Cardiac muscle cell (in vitro differentiated cells and primary cell): ENCODE results near the gene LMOD1. TPM values are rescaled to one million over a fixed set of nuclear protein-coding genes. Genes with fewer than 3 reads are reported as not detected.

Experiments used
- DNase-seq, 2 donors: peaks; one replicate each; pipeline versions ENCODE4 v3.0.0 to v3.0.0-alpha.2; 2010 to 2017; ENCODE audit warnings: low read depth in 1 of 2, low spot score in 1 of 2
- H3K27ac ChIP-seq: fragments of 200-600 bp; sonication (generic); 2 replicates; pipeline ENCODE4 v1.5.1; 2016
- H3K27me3 ChIP-seq: fragments of 200-600 bp; sonication (generic); 2 replicates; pipeline ENCODE4 v1.6.0; 2016; ENCODE audit warnings: control low read depth
- H3K36me3 ChIP-seq: fragments of 200-600 bp; sonication (generic); 2 replicates; pipeline ENCODE4 v1.5.1; 2016; ENCODE audit warnings: control low read depth
- H3K4me1 ChIP-seq: fragments of 200-600 bp; sonication (generic); 2 replicates; pipeline ENCODE4 v1.8.1; 2017; ENCODE audit warnings: low read depth, mild to moderate bottlenecking, mixed run types
- H3K4me3 ChIP-seq: fragments of 200-600 bp; sonication (generic); 2 replicates; pipeline ENCODE4 v1.5.1; 2016; ENCODE audit warnings: mild to moderate bottlenecking
- H3K9me3 ChIP-seq: fragments of 200-600 bp; sonication (generic); 2 replicates; pipeline ENCODE4 v1.5.1; 2017; ENCODE audit warnings: low read depth, mild to moderate bottlenecking, control low read depth
- polyA plus RNA-seq: library from polyadenylated mRNA; unstranded; fragments of >200 nt; fragmentation: Nextera tagmentation; extraction: Ambion mirVana; gene quantifications from 2 replicates; pipeline ENCODE4 v1.2.1, GENCODE V29; 2016
- total RNA-seq: library from RNA; depleted of rRNA; stranded (reverse); fragments of >200 nt; gene quantifications from 2 replicates; pipeline ENCODE4 v1.2.3, GENCODE V29; 2016
- TF ChIP-seq, protein P1 (sequence below): IDR thresholded peaks from 2 replicates; pipeline ENCODE4 v1.5.1; 2012; ENCODE audit warnings: low read depth, mild to moderate bottlenecking, low read length

The LMOD1 gene
- total and polyA plus RNA-seq, 2 experiments from 2014 or later, result 27.4 to 75.6 TPM

DNA sequence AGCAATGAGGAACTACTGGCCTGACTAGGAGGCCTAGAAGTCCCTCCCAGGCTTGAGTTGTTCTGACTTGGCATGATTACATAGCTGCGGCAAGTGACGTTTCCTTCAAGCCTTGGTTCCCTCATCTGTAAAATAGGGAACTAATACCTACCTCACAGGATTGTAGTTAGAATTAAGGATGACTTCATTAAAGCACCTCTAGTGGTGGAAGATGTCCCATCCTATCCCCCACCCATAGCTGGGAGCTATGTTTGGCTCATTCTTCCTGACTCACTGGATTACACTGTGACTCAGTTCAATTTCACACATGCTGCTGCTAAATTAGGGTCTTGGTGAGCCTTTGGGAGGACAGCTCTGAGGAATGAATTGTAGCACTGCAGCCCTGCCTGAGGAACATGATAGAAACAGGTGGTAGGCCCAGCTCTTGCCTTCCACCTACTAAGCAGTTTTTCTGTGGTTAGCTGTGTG, 63.6 kb downstream of the LMOD1 start:
- H3K27ac ChIP-seq, result peak overlapping the region; percentile 14
- H3K4me3 ChIP-seq, result no peak overlapping the region
- H3K27me3 ChIP-seq, result no peaks in the 10 kb centered on the region
- H3K4me1 ChIP-seq, result peaks cover 31% of the 10 kb centered on the region
- TF ChIP-seq, protein P1, sequence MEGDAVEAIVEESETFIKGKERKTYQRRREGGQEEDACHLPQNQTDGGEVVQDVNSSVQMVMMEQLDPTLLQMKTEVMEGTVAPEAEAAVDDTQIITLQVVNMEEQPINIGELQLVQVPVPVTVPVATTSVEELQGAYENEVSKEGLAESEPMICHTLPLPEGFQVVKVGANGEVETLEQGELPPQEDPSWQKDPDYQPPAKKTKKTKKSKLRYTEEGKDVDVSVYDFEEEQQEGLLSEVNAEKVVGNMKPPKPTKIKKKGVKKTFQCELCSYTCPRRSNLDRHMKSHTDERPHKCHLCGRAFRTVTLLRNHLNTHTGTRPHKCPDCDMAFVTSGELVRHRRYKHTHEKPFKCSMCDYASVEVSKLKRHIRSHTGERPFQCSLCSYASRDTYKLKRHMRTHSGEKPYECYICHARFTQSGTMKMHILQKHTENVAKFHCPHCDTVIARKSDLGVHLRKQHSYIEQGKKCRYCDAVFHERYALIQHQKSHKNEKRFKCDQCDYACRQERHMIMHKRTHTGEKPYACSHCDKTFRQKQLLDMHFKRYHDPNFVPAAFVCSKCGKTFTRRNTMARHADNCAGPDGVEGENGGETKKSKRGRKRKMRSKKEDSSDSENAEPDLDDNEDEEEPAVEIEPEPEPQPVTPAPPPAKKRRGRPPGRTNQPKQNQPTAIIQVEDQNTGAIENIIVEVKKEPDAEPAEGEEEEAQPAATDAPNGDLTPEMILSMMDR, result no peak
- H3K9me3 ChIP-seq, result no peaks in the 10 kb centered on the region
- DNase-seq, result peak in 1 of 2 donors; percentile 34
- no peaks in the 10 kb centered on the region for H3K36me3 ChIP-seq

DNA sequence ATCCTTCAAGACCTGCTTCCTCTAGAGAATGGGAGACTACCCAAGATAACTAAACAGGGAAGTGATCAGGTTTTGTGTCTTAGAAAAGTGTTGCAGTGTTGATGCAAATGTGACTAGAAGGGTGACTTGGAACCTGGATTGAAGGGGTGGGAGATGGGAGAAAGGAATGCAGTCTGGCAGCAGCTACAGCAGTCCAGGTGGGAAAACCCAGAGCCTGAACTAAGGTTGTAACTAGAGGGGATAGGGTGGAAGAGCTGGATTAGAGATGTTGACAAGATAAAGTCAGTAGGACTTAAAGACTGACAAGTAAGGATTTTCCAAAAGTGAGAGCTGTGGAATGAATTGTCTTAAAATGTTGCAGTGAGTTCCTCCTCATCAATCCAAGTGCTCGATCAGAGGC, 64.7 kb downstream of the LMOD1 start:
- H3K27me3 ChIP-seq, result no peaks in the 10 kb centered on the region
- H3K4me1 ChIP-seq, result peaks cover 32% of the 10 kb centered on the region
- H3K9me3 ChIP-seq, result no peaks in the 10 kb centered on the region
- no peaks in the 10 kb centered on the region for H3K36me3 ChIP-seq
- TF ChIP-seq, protein P1, result no peak
- no peak for DNase-seq
- H3K27ac ChIP-seq, result no peak overlapping the region
- no peak overlapping the region for H3K4me3 ChIP-seq

DNA sequence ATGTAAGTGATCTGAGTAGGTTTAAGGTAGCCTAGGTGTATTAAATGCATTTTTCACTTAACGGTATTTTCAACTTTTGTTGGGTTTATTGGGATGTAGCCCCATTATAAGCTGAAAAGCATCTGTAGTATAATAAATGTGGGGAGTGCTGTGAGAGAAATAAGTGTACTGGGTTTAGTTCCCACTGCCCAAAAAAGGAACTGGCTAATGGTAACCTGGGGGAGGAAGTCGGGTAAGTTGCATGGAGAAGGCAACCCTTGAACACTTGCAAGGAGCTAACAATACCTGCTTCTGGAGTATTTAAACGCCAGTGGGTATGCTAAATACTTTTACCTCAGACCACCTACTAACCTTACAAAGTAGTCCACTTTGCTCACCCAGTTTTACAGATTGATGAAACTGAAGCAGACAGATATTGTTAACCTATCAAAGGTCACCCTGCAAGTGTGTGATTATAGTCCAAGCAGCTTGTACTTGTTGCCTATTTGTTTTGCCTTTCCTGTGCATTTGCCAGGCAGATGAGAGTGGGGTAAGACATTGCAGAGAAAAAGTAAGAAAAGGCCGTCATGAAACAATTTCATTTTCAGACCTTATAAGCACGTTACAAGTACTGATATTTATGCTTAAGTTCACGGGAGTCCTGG, 65.3 kb downstream of the LMOD1 start:
- Histone ChIP-seq H3K36me3 (no peaks in the 10 kb centered on the region), H3K9me3 (no peaks in the 10 kb centered on the region), H3K4me3 (no peak overlapping the region), H3K27ac (no peak overlapping the region), H3K4me1 (peaks cover 38% of the 10 kb centered on the region), H3K27me3 (no peaks in the 10 kb centered on the region)
- DNase-seq, result no peak
- TF ChIP-seq, protein P1, result no peak

DNA sequence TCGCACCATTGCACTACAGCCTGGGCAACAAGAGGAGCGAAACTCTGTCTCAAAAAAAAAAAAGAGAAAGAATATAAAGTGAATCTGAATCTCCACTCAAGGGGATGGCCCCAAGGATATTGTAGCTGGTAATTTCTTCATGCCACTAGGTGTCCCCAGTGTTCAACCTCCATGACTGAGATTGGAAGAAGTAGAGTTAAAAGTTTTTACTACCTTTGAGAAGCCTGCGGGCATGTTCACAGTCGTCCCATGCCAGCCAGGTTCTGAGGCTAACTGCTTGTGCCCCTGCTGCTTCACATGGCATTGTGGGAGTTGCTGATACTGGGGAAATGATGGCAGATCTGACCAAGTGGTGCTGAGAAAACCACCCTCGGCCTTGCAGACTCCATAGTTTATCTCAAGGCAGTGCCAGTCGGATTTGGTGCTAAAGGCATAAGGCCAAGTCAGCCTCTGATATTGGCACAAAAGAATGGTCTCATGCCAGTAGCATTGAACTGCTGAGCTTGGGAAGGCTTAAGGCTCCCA, 68.4 kb downstream of the LMOD1 start:
- Histone ChIP-seq H3K9me3 (no peaks in the 10 kb centered on the region), H3K36me3 (peaks cover 1% of the 10 kb centered on the region), H3K27ac (peak overlapping the region; percentile 36), H3K4me3 (no peak overlapping the region), H3K27me3 (no peaks in the 10 kb centered on the region), H3K4me1 (peaks cover 30% of the 10 kb centered on the region)
- DNase-seq, result peak; percentile 59 to 66
- TF ChIP-seq, protein P1, result peak; percentile 73

DNA sequence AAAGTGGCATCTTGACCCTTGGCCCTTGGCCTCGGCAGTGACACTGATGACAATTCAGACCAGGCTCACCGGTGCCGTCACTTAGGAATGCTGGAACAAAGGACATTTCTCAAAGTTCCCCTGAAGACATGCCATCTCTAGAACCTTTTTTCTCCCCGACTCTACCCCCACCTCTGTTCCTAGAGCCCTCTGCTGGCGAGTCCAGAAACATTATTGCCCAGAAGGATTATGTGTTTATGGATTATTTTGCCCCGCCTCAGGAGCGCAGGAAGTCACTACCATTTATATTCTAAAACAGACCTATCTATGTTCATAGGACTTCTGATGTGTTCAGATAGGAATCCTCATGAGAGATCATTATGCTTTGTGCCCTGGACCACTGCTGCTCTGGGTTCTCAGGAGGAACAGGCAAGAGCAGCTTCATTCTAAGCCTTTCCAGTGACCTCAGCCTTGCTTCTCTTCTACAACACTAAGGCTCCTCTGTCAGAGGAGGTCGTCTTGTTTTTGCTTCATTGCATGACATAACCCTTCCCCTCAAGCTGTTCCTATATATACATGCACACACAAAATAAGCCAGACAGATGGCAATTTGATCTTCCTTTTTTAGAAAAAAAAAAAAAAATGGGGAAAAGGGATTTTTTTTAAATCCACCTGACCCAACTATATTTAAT, 70.1 kb downstream of the LMOD1 start:
- Histone ChIP-seq H3K9me3 (no peaks in the 10 kb centered on the region), H3K4me3 (no peak overlapping the region), H3K4me1 (peaks cover 25% of the 10 kb centered on the region), H3K36me3 (peaks cover 17% of the 10 kb centered on the region), H3K27ac (peak overlapping the region; percentile 49), H3K27me3 (no peaks in the 10 kb centered on the region)
- no peak for DNase-seq
- TF ChIP-seq, protein P1, result peak; percentile 46
